Glutamatergic neuron (in vitro differentiated cells): ENCODE results near the gene RBM15. TPM values are rescaled to one million over a fixed set of nuclear protein-coding genes. Genes with fewer than 3 reads are reported as not detected.

ENCODE experiments used
- DNase-seq: peaks from one replicate; pipeline ENCODE4 v3.0.0; 2022
- H3K27ac Mint-ChIP-seq: one replicate; pipeline ENCODE4 v1.8.0; 2020; ENCODE audit warnings: mild to moderate bottlenecking, mixed read lengths, inconsistent platforms; ENCODE audit not compliant: unreplicated experiment
- H3K27me3 Mint-ChIP-seq: one replicate; pipeline ENCODE4 v1.8.0; 2020; ENCODE audit warnings: mild to moderate bottlenecking, moderate library complexity, mixed read lengths, inconsistent platforms; ENCODE audit not compliant: unreplicated experiment
- H3K36me3 Mint-ChIP-seq: one replicate; pipeline ENCODE4 v1.8.0; 2020; ENCODE audit warnings: mild to moderate bottlenecking, mixed read lengths, inconsistent platforms; ENCODE audit not compliant: unreplicated experiment
- H3K4me1 Mint-ChIP-seq: one replicate; pipeline ENCODE4 v1.8.0; 2020; ENCODE audit warnings: mild to moderate bottlenecking, low read depth, mixed read lengths, inconsistent platforms; ENCODE audit not compliant: unreplicated experiment
- H3K4me3 Mint-ChIP-seq: one replicate; pipeline ENCODE4 v1.8.0; 2020; ENCODE audit warnings: mild to moderate bottlenecking, mixed read lengths, inconsistent platforms; ENCODE audit not compliant: unreplicated experiment
- H3K9me3 Mint-ChIP-seq: one replicate; pipeline ENCODE4 v1.8.0; 2020; ENCODE audit warnings: mild to moderate bottlenecking, moderate library complexity, mixed read lengths, inconsistent platforms; ENCODE audit not compliant: unreplicated experiment
- CTCF ChIP-seq: fragments of 200-600 bp; sonication (generic); IDR thresholded peaks from one replicate; pipeline ENCODE4 v1.5.0; 2021; ENCODE audit not compliant: partially characterized antibody, unreplicated experiment
- total RNA-seq: library from RNA; stranded (reverse); fragmentation: NEBNext Ultra II Directional; extraction: Animal tissue kit (Norgen Biotek cat#: 25700); gene quantifications from one replicate; pipeline ENCODE4 v1.2.1, GENCODE V29; 2021; ENCODE audit not compliant: unreplicated experiment

RBM15 gene
- total RNA-seq, 1 donor from 2014 or later, result 27.3 TPM

GRCh38 chr1:110320168-110320518 lies 19.0 kb upstream of the RBM15 start:
- Mint-ChIP-seq H3K9me3 (peaks cover 2% of the 10 kb centered on the region), H3K4me1 (no peaks in the 10 kb centered on the region), H3K4me3 (no peak overlapping the region), H3K27ac (no peak overlapping the region), H3K27me3 (no peaks in the 10 kb centered on the region), H3K36me3 (peaks cover 7% of the 10 kb centered on the region)
- TF ChIP-seq CTCF, result no peak
- no peak for DNase-seq

GRCh38 chr1:110321045-110321444 lies 18.1 kb upstream of the RBM15 start:
- Mint-ChIP-seq H3K9me3 (peaks cover 2% of the 10 kb centered on the region), H3K36me3 (peaks cover 7% of the 10 kb centered on the region), H3K27ac (no peak overlapping the region), H3K4me1 (no peaks in the 10 kb centered on the region), H3K27me3 (no peaks in the 10 kb centered on the region), H3K4me3 (no peak overlapping the region)
- no peak for TF ChIP-seq CTCF
- no peak for DNase-seq

GRCh38 chr1:110321846-110322245 lies 17.3 kb upstream of the RBM15 start:
- H3K36me3 Mint-ChIP-seq, result peaks cover 7% of the 10 kb centered on the region
- H3K9me3 Mint-ChIP-seq, result peaks cover 2% of the 10 kb centered on the region
- TF ChIP-seq CTCF, result no peak
- H3K27me3 Mint-ChIP-seq, result no peaks in the 10 kb centered on the region
- DNase-seq, result no peak
- H3K4me1 Mint-ChIP-seq, result no peaks in the 10 kb centered on the region
- no peak overlapping the region for H3K27ac Mint-ChIP-seq
- H3K4me3 Mint-ChIP-seq, result no peak overlapping the region

- no peaks in the 10 kb centered on the region for H3K27me3 Mint-ChIP-seq
- no peak for DNase-seq
- H3K4me3 Mint-ChIP-seq, result no peak overlapping the region
- H3K27ac Mint-ChIP-seq, result no peak overlapping the region
- H3K4me1 Mint-ChIP-seq, result no peaks in the 10 kb centered on the region
- no peak for TF ChIP-seq CTCF
- no peaks in the 10 kb centered on the region for H3K9me3 Mint-ChIP-seq
- peaks cover under 1% of the 10 kb centered on the region for H3K36me3 Mint-ChIP-seq
Measured at GRCh38 chr1:110324667-110325066, 14.5 kb upstream of the RBM15 start.

- Mint-ChIP-seq H3K4me1 (no peaks in the 10 kb centered on the region), H3K9me3 (no peaks in the 10 kb centered on the region), H3K36me3 (no peaks in the 10 kb centered on the region), H3K4me3 (no peak overlapping the region), H3K27ac (no peak overlapping the region), H3K27me3 (peaks cover 3% of the 10 kb centered on the region)
- DNase-seq, result no peak
- no peak for TF ChIP-seq CTCF
Measured at GRCh38 chr1:110326826-110327225, 12.4 kb upstream of the RBM15 start.
